Stimulated activated CD8-positive, alpha-beta memory T cell treated with anti-CD3 and anti-CD28 coated beads, Interleukin-15, amount 100 ng/mL, for 4 hours (primary cell): ENCODE measurements around the gene PXDN.
"Not testable (repeated sequence)": the region's sequence is repeated elsewhere in the genome, so short reads cannot be mapped to it uniquely, and the experiment has no call there.

Experiments
- DNase-seq, 2 donors: peaks; one replicate each; pipeline ENCODE4 v3.0.0-alpha.2; 2020; ENCODE audit warnings: low read depth in 2 of 2

The PXDN gene

GRCh38 chr2:1744446-1745170 is at the start of gene PXDN:
TSS of gene PXDN (minus strand) at chr2:1744515. CDS start at chr2:1744455, 60 bp downstream.
- no peak for DNase-seq

- no peak for DNase-seq
These were observed 49.6 kb upstream of the PXDN start for GRCh38 chr2:1793868-1794445.

GRCh38 chr2:1793001-1793867 is 48.9 kb upstream of the PXDN start:
- DNase-seq: no peak

GRCh38 chr2:1791685-1792435 is 47.5 kb upstream of the PXDN start:
- no peak for DNase-seq

GRCh38 chr2:1791006-1791605 is 46.8 kb upstream of the PXDN start:
- DNase-seq: no peak

- DNase-seq: no peak
These were observed 46.2 kb upstream of the PXDN start for GRCh38 chr2:1790473-1790872.

- no peak for DNase-seq
These were observed 45.3 kb upstream of the PXDN start for GRCh38 chr2:1789610-1790009.

GRCh38 chr2:1788478-1788959 is 44.2 kb upstream of the PXDN start:
- DNase-seq: no peak

GRCh38 chr2:1787755-1788477 is 43.6 kb upstream of the PXDN start:
- no peak for DNase-seq

- DNase-seq: no peak
These were observed 40.8 kb upstream of the PXDN start for GRCh38 chr2:1784986-1785617.

GRCh38 chr2:1784087-1784486 is 39.8 kb upstream of the PXDN start:
- no peak for DNase-seq

- DNase-seq: no peak
These were observed 38.2 kb upstream of the PXDN start for GRCh38 chr2:1782514-1782913.

- peak; percentile 22 to 29 for DNase-seq
These were observed 37.2 kb upstream of the PXDN start for GRCh38 chr2:1781291-1782080.

- no peak for DNase-seq
These were observed 36.4 kb upstream of the PXDN start for GRCh38 chr2:1780693-1781092.

- DNase-seq: not testable (repeated sequence)
These were observed 35.7 kb upstream of the PXDN start for GRCh38 chr2:1780054-1780453.

GRCh38 chr2:1778566-1778965 is 34.3 kb upstream of the PXDN start:
- DNase-seq: no peak

GRCh38 chr2:1777781-1778180 is 33.5 kb upstream of the PXDN start:
- DNase-seq: no peak

- no peak for DNase-seq
These were observed 32.8 kb upstream of the PXDN start for GRCh38 chr2:1777156-1777555.

- no peak for DNase-seq
These were observed 31.3 kb upstream of the PXDN start for GRCh38 chr2:1775511-1776035.
